HG03060 (cell line): Measurements from ENCODE around the gene MOB4.
"Not testable (repeated sequence)": the region's sequence is repeated elsewhere in the genome, so short reads cannot be mapped to it uniquely, and the experiment has no call there.

Experiments used
- ATAC-seq: cut with Tn5 transposase; IDR thresholded peaks from one replicate; pipeline ENCODE4 v1.9.1; 2021; ENCODE audit warnings: low read depth, moderate number of reproducible peaks; ENCODE audit not compliant: unreplicated experiment

The MOB4 gene

GRCh38 chr2:197506658-197507057 lies 9.2 kb upstream of the MOB4 start:
- no peak for ATAC-seq

- ATAC-seq, result no peak
These were observed 2.0 kb upstream of the MOB4 start for GRCh38 chr2:197513915-197514314.

DNA sequence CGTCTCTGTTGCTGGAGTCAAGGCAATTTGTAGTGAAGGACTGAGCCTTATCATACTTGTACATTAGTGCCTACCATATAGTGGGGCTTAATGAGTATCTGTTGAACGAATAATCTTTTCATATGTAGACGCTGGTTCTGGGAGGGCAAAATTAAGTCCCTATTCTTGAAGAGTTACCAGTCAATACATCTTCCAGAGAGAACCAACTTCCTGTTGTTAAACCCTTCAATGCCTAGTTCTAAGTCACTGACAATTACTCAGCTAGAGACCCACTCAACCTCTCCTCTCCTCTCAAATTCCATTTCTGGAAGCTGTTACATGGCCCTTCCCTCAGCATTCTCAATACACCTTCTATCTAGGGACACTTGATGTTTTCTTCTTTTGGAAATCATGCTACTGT lies 1.1 kb upstream of the MOB4 start:
- no peak for ATAC-seq

- no peak for ATAC-seq
These were observed 539 bp upstream of the MOB4 start for GRCh38 chr2:197515315-197515738.

DNA sequence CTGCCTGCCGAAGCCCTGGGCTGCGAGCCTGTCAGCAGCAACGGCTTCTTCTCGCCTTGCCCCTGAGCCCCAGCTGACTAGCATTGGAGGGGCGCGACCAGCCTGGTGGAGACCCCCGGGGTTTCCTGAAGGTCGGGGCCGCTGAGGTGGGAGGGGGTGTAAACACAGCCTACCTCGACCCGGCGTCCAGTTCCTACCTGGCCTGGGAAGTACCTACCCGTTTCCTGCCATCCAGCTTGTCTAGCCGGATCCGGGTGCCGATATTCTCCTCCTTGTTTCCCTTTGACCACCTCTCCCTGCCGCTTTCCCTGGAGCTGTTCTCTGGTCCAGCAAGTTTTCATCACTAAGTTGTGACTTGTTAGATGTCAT lies 511 bp downstream of the MOB4 start:
- ATAC-seq, result no peak

DNA sequence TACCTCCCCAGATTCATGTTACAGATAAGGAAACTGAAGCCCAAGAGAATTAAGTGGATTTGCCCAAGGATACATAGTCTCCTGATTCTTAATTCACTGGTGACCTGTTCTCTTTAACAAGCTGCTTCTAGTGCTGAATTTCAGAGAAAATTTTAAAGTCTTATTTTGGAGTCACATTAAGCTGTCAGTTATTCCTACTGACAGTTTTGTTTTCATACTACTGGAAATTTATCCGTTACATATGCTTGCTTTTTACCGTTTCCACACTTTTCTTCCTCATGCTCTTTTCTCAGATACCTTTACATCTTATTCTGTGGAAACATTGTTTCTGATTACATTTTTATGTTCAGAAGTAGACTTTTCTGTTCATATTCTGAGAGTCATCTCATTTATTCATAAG lies 1.3 kb downstream of the MOB4 start:
- ATAC-seq, result no peak

DNA sequence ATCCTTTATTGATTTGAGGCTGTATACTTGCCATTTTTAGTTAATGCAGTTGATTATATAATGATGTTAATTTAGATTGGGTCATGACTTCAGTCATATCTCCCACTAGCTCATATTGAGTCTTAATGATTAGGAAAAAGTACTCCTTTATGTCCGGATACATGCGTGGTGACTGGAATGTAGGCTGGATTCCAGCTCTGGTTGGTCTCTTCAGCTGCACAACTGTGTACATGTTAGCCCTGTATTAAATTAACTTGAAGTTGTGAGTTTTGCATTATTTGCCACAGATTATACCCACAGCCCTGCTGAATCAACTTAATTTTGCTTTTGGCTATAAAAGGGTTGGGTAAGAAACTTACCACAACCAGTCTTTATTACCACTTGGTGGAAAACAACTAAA lies 22.5 kb downstream of the MOB4 start:
- no peak for ATAC-seq

- ATAC-seq, result no peak
These were observed 23.9 kb downstream of the MOB4 start for GRCh38 chr2:197539734-197540133.

DNA sequence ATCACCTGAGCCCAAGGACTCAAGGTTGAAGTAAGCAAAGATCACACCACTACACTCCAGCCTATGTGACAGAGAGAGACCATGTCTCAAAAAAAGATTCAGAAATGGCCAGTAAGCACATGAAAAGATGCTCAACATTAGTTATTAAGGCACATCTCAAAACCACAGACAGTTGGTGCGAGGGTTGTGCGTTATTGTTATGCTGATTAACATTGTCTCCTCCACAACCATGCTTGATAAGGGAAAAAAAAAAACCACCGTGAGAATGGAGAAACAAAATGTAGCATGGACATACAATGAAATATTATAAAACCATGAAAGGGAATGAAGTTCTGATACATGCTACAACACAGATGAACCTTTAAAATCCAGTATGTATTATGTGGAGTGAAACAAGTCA lies 27.3 kb downstream of the MOB4 start:
- ATAC-seq, result no peak

DNA sequence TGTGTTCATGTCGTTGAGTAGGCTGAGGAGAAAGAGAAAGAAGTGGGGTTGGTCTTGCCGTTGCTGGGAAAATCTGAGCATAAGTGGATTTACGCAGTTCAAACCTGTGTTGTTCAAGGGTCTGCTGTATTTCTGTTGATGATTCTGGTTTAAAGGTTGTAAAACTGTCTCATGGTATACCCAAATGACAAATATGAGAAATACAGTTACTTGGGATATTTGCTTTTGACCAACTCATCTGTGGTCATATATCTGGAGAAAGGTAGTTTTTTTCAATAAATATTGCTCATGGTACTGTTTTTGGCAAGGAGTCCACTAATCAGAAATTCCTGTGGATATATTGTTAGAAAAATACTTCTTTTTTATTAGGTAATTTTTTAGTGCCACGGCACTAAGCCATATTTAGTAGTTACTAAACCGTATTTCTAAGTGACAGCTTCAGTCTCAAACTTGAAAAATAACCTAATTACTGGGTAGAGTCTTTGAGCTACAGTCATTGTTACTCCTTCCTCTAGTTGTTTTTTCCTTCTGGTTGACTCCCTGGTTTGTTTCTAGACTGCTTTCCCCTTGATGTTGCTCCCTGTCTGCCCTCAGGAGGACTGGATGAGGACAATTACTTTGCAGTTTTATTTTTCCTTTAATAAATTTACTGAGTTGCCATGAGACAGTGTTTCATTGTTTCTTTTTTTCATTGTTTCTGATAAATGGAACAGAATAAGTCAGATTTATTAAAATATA lies 31.5 kb downstream of the MOB4 start:
- ATAC-seq, result no peak

GRCh38 chr2:197548582-197548981 lies 32.7 kb downstream of the MOB4 start:
- no peak for ATAC-seq

DNA sequence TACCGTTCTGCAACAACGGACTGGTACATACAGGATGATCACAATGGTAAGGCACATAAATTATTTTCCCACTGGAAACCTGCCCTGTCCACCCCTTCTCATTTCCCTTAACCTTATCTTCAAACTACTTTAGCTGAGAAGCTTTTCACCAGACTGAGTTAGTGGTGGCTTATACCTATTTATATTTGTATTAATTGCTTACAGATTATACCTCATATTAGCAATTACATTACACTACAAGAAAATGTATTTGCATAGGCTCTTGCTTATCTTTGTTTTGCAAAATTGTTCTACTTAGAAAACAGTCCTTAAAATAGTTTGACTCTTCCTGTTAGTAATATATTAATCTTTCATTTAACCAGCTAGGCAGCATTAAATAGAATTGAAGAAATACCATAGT lies 35.4 kb downstream of the MOB4 start:
- ATAC-seq, result not testable (repeated sequence)

DNA sequence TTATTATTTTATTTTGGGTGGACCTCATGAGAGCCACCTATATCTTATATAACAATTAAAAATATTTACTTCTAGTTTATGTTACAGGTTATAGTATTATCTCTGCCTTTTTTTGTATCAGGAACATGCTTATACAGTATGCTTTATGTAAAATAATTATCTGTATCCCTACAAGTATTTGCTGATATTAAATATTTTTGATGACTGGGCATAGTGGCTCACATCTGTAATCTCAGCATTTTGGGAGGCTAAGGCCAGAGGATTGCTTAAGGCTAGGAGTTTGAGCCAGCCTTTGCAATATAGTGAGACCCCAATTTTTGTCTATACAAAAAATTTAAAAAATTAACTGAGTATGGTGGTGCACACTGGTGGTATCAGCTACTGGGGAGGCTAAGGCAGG lies 39.6 kb downstream of the MOB4 start:
- ATAC-seq, result no peak

- ATAC-seq, result no peak
These were observed 40.6 kb downstream of the MOB4 start for GRCh38 chr2:197556456-197556855.

GRCh38 chr2:197558393-197558792 lies 42.5 kb downstream of the MOB4 start:
- ATAC-seq, result no peak

DNA sequence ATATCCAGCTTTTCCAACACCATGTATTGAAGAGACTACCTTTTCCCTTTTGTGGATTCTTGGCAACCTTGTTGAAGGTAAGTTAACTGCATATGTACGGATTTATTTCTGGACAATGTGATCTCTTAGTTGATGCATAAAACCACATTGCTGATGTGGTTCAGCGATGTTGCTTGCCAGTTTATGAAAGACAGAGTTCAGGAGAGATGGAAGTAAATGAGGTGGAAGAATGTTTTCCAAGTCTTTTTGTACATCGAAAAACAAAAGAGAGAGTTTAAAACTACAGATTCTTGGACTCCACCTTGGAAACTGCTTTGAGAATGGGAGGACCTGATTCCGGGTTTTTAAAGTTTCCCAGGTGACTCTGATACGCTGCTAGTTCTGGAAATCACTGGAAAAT lies 43.8 kb downstream of the MOB4 start:
- no peak for ATAC-seq

DNA sequence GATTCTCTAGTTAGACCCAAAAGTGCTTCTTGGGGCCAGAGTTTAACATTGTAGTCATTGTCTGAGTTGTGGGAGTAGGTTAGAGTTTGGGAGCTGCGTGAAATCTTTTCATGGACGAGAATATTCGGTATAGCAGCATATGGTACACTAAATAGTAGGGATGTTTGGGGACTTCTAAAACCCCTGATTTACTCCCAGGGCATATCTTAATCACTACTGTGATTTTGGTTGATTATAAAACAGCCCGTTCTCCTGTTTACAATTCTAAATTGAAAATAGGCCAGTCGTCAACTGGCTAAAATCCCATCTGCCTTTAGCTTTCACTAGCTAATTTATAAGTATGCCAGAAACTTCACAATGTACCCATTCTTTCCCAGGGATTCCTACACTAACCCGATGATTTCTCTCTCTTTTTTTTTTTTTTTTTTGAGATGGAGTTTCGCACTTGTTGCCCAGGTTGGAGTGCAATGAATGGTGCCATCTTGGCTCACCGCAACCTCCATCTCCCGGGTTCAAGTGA lies 44.3 kb downstream of the MOB4 start:
- ATAC-seq, result no peak

- no peak for ATAC-seq
These were observed 55.9 kb downstream of the MOB4 start for GRCh38 chr2:197571627-197572271.

GRCh38 chr2:197573608-197574007 lies 57.7 kb downstream of the MOB4 start:
- ATAC-seq, result no peak

DNA sequence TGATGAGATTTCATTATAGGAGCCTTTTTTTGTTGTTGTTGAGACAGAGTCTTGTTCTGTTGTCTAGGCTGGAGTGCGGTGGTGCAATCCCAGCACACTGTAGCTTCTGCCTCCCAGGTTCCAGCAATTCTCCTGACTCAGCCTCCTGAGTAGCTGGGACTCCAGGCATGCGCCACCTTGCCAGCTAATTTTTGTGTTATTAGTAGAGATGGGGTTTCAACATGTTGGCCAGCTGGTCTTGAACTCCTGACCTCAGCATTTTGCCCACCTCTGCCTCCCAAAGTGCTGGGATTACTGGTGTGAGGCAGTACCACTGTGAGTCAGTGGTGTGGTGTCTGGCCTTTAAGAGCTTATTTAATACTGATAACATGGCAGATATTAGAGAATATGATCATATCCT lies 60.1 kb downstream of the MOB4 start:
- no peak for ATAC-seq

- ATAC-seq, result no peak
These were observed 60.8 kb downstream of the MOB4 start for GRCh38 chr2:197576631-197577030.

GRCh38 chr2:197577446-197577845 lies 61.6 kb downstream of the MOB4 start:
- ATAC-seq, result no peak
